Right lobe of liver (tissue), 4 donors: Measurements from ENCODE around the gene IRX1.

Experiments
- CTCF ChIP-seq, 4 donors: fragments of 200-600 bp in 3 of 4; fragments of 450-650 bp in 1 of 4; IDR thresholded peaks; one replicate each; pipeline versions ENCODE4 v1.5.1 to v1.8.0; 2016 to 2022; ENCODE audit warnings: antibody characterized with exemption in 4 of 4, mild to moderate bottlenecking in 2 of 4
- POLR2A ChIP-seq: fragments of 450-650 bp; IDR thresholded peaks from one replicate; pipeline ENCODE4 v1.6.1; 2017; ENCODE audit warnings: antibody characterized with exemption, mild to moderate bottlenecking
- donor health status: DM: no; HTN: no; CAD: no.
- donor health status: DM: no; HTN: no; CAD: no.
- donor health status: DM: no; HTN: yes; CAD: no.

GRCh38 chr5:3595006-3595961 is at the start of gene IRX1:
- TF ChIP-seq POLR2A (no peak), CTCF (IDR thresholded peaks at IDR 0.05) (no peak)
